ENCODE results near the gene TRIOBP.

- TF ChIP-seq CTCF (IDR thresholded peaks at IDR 0.05; ENCODE audit: extremely low read depth in 1 of 2, insufficient read depth in 1 of 2, low read depth in 1 of 2, low read length in 2 of 2) (no peak), GATA2 (IDR thresholded peaks at IDR 0.05; ENCODE audit: insufficient read depth, insufficient read length, low read depth, low read length) (no peak), POLR2A (IDR thresholded peaks at IDR 0.05; ENCODE audit: low read depth, low read length) (no peak), EZH2 (IDR thresholded peaks at IDR 0.05; ENCODE audit: borderline replicate concordance, low read depth, low read length, severe bottlenecking) (no peak), FOS (IDR thresholded peaks at IDR 0.05; ENCODE audit: borderline replicate concordance, insufficient read depth, low read length) (no peak), MYC (IDR thresholded peaks at IDR 0.05; ENCODE audit: low read depth, low read length) (no peak)
- TF ChIP-seq, protein P1, sequence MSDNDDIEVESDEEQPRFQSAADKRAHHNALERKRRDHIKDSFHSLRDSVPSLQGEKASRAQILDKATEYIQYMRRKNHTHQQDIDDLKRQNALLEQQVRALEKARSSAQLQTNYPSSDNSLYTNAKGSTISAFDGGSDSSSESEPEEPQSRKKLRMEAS (IDR thresholded peaks at IDR 0.05; ENCODE audit: insufficient read depth, insufficient read length) = no peak
Observed at GRCh38 chr22:37725551-37726240, 28.8 kb downstream of the TRIOBP start.

Data from endothelial cell of umbilical vein (primary cell).